ENCODE measurements around the gene ALDOB.

ALDOB gene

GRCh38 chr9:101478444-101478843, 42.9 kb upstream of the ALDOB start:
- Histone ChIP-seq H3K27me3 (replicated peaks) (no peaks in the 10 kb centered on the region), H3K36me3 (replicated peaks) (peaks cover 3% of the 10 kb centered on the region), H3K4me3 (ENCODE audit: low read depth, low read length) (no peak overlapping the region), H3K27ac (no peak overlapping the region)
- no peak for TF ChIP-seq CTCF (IDR thresholded peaks at IDR 0.05; ENCODE audit: low read depth, low read length, missing control alignments)
- no peak for DNase-seq
- in situ Hi-C loops (cut with HindIII; ENCODE audit: low pct_ligation_motif_present, low sequenced_read_pairs) = no loop called here

GRCh38 chr9:101477736-101478135, 42.2 kb upstream of the ALDOB start:
- Histone ChIP-seq H3K27ac (peak overlapping the region; percentile 21), H3K4me3 (ENCODE audit: low read depth, low read length) (no peak overlapping the region), H3K27me3 (replicated peaks) (no peaks in the 10 kb centered on the region), H3K36me3 (replicated peaks) (peaks cover 3% of the 10 kb centered on the region)
- TF ChIP-seq CTCF (IDR thresholded peaks at IDR 0.05; ENCODE audit: low read depth, low read length, missing control alignments) = no peak
- no peak for DNase-seq
- in situ Hi-C loops (cut with HindIII; ENCODE audit: low pct_ligation_motif_present, low sequenced_read_pairs) = no loop called here

- Histone ChIP-seq H3K27ac (peak overlapping the region; percentile 21), H3K27me3 (replicated peaks) (no peaks in the 10 kb centered on the region), H3K36me3 (replicated peaks) (peaks cover 3% of the 10 kb centered on the region), H3K4me3 (ENCODE audit: low read depth, low read length) (no peak overlapping the region)
- in situ Hi-C loops (cut with HindIII; ENCODE audit: low pct_ligation_motif_present, low sequenced_read_pairs) = no loop called here
- no peak for TF ChIP-seq CTCF (IDR thresholded peaks at IDR 0.05; ENCODE audit: low read depth, low read length, missing control alignments)
- no peak for DNase-seq
Measured at GRCh38 chr9:101477214-101477613, 41.6 kb upstream of the ALDOB start.

GRCh38 chr9:101476576-101477208, 41.1 kb upstream of the ALDOB start:
- no peaks in the 10 kb centered on the region for H3K27me3 ChIP-seq (replicated peaks)
- no peak for DNase-seq
- H3K27ac ChIP-seq = peak overlapping the region; percentile 21
- in situ Hi-C loops (cut with HindIII; ENCODE audit: low pct_ligation_motif_present, low sequenced_read_pairs) = no loop called here
- TF ChIP-seq CTCF (IDR thresholded peaks at IDR 0.05; ENCODE audit: low read depth, low read length, missing control alignments) = no peak
- peaks cover 3% of the 10 kb centered on the region for H3K36me3 ChIP-seq (replicated peaks)
- H3K4me3 ChIP-seq (ENCODE audit: low read depth, low read length) = no peak overlapping the region

GRCh38 chr9:101472891-101473290, 37.3 kb upstream of the ALDOB start:
- H3K27me3 ChIP-seq (replicated peaks) = no peaks in the 10 kb centered on the region
- no peak overlapping the region for H3K27ac ChIP-seq
- no peak overlapping the region for H3K4me3 ChIP-seq (ENCODE audit: low read depth, low read length)
- no peak for DNase-seq
- no peak for TF ChIP-seq CTCF (IDR thresholded peaks at IDR 0.05; ENCODE audit: low read depth, low read length, missing control alignments)
- peaks cover 3% of the 10 kb centered on the region for H3K36me3 ChIP-seq (replicated peaks)
- in situ Hi-C loops (cut with HindIII; ENCODE audit: low pct_ligation_motif_present, low sequenced_read_pairs) = no loop called here

GRCh38 chr9:101470929-101471328, 35.4 kb upstream of the ALDOB start:
- in situ Hi-C loops (cut with HindIII; ENCODE audit: low pct_ligation_motif_present, low sequenced_read_pairs) = no loop called here
- no peak for TF ChIP-seq CTCF (IDR thresholded peaks at IDR 0.05; ENCODE audit: low read depth, low read length, missing control alignments)
- Histone ChIP-seq H3K27me3 (replicated peaks) (no peaks in the 10 kb centered on the region), H3K4me3 (ENCODE audit: low read depth, low read length) (no peak overlapping the region), H3K36me3 (replicated peaks) (peaks cover 3% of the 10 kb centered on the region), H3K27ac (no peak overlapping the region)
- no peak for DNase-seq

Measured in brain microvascular endothelial cell (primary cell).